A673 (cell line): ENCODE data around the gene BCL2.

Experiments
- CTCF ChIP-seq: fragments of 300-800, 200-600 bp; sonication (generic); conservative IDR thresholded peaks from 2 replicates; pipeline ENCODE4 v1.5.1; 2017; ENCODE audit warnings: low read depth, mild to moderate bottlenecking, antibody characterized with exemption, low read length, moderate library complexity, mixed read lengths
- EZH2 ChIP-seq: fragments of 200-600 bp; sonication (generic); IDR thresholded peaks from 2 replicates; pipeline ENCODE4 v1.6.1; 2017; ENCODE audit warnings: borderline replicate concordance, low read depth, mild to moderate bottlenecking, mixed read lengths, antibody characterized with exemption, low read length; ENCODE audit not compliant: poor library complexity, severe bottlenecking

- no peak for TF ChIP-seq CTCF
- TF ChIP-seq EZH2 = no peak
These were observed 189.4 kb downstream of the BCL2 start for GRCh38 chr18:63130176-63130575.
